Activated CD4-positive, alpha-beta T cell treated with anti-CD3 and anti-CD28 coated beads for 36 hours (primary cell): ENCODE measurements around the gene CBLB. TPM values are rescaled to one million over a fixed set of nuclear protein-coding genes. Genes with fewer than 3 reads are reported as not detected.

Experiments
- ATAC-seq: fragments of 200-7000 bp; cut with Tn5 transposase; one replicate; pipeline ENCODE4 v1.10.0; 2021; ENCODE audit warnings: mild to moderate bottlenecking, moderate library complexity
- CTCF ChIA-PET: fragments of 350-600 bp; sonication (Branson Sonifier 250); formaldehyde crosslinking; loops from one replicate; lab custom pipeline; 2021; ENCODE audit warnings: antibody characterized with exemption; lab: Charles Lee
- POLR2A ChIA-PET: fragments of 350-600 bp; sonication (Branson Sonifier 250); formaldehyde crosslinking; loops from one replicate; lab custom pipeline; 2021; ENCODE audit warnings: antibody characterized with exemption, inconsistent platforms; lab: Charles Lee
- DNase-seq: peaks from one replicate; pipeline ENCODE4 v3.0.0-alpha.2; 2020
- H3K27ac Mint-ChIP-seq: one replicate; pipeline ENCODE4 v1.8.0; 2021; ENCODE audit warnings: mixed read lengths
- H3K27me3 Mint-ChIP-seq: one replicate; pipeline ENCODE4 v1.8.0; 2021; ENCODE audit warnings: mixed read lengths
- H3K36me3 Mint-ChIP-seq: one replicate; pipeline ENCODE4 v1.8.0; 2021; ENCODE audit warnings: low read depth, mixed read lengths
- H3K4me1 Mint-ChIP-seq: one replicate; pipeline ENCODE4 v1.8.0; 2021; ENCODE audit warnings: mixed read lengths
- H3K4me3 Mint-ChIP-seq: one replicate; pipeline ENCODE4 v1.8.0; 2021; ENCODE audit warnings: mild to moderate bottlenecking, moderate library complexity, mixed read lengths
- H3K9me3 Mint-ChIP-seq: one replicate; pipeline ENCODE4 v1.8.0; 2021; ENCODE audit warnings: low read depth, mixed read lengths
- intact Hi-C, 2 experiments: fragments of 100-400 bp; cut with DNase I in 1 of 2; cut with micrococcal nuclease in 1 of 2; formaldehyde crosslinking; loops; one replicate each; pipeline versions ENCODE4 v1.14.2 to v1.15.1; 2022 to 2024; cut with DNase I, micrococcal nuclease
- total RNA-seq, 2 experiments: library from RNA; stranded (reverse); gene quantifications; one replicate each; pipeline ENCODE4 v1.2.3, GENCODE V29; 2021

CBLB gene
- total RNA-seq, 2 experiments from 2014 or later, result 112 to 163 TPM

GRCh38 chr3:105846809-105847208 is 22.0 kb downstream of the CBLB start:
- ChIA-PET CTCF (interaction anchor here (0.7 kb wide), 1 partner anchor 763 kb away, joined by 3 read pairs; no protein-coding TSS in a partner anchor), POLR2A (interaction anchor here (0.7 to 1.4 kb wide), 3 partner anchors 10 to 20 kb away, joined by 3 to 8 read pairs (median 4); no protein-coding TSS in a partner anchor)
- Mint-ChIP-seq H3K9me3 (peaks cover 5% of the 10 kb centered on the region), H3K4me1 (peaks cover 65% of the 10 kb centered on the region), H3K27ac (peak overlapping the region; percentile 58), H3K4me3 (no peak overlapping the region), H3K27me3 (no peaks in the 10 kb centered on the region), H3K36me3 (peaks cover 62% of the 10 kb centered on the region)
- DNase-seq (no peak), ATAC-seq (no peak)
- intact Hi-C loops, result no loop called here

GRCh38 chr3:105845488-105845887 is 23.3 kb downstream of the CBLB start:
- Mint-ChIP-seq H3K27me3 (no peaks in the 10 kb centered on the region), H3K27ac (peak overlapping the region; percentile 51), H3K4me3 (no peak overlapping the region), H3K9me3 (peaks cover 5% of the 10 kb centered on the region), H3K4me1 (peaks cover 55% of the 10 kb centered on the region), H3K36me3 (peaks cover 57% of the 10 kb centered on the region)
- CTCF ChIA-PET, result interaction anchor here (1.0 kb wide), 1 partner anchor 24 kb away, joined by 3 read pairs; no protein-coding TSS in a partner anchor
- no peak for DNase-seq
- intact Hi-C loops, result no loop called here
- no peak for ATAC-seq
- POLR2A ChIA-PET, result no interaction called here

DNA sequence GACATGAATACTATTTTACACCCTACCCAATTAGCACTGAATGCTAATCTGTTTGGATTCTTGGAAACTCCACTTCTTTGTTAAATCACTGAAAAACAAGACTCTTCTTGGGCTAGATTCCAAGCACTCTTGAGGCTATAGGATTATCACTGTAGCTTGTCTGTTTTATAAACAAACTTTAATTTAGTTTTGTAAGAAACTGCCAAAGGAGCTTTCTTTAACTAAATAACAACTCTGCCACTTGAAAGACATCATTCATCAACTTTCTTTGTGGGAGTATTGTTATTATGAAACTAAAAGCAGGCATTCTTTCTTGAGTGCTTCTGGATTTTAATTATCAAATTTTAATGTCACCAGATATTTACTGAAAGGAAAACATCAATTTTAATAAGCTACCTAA is 24.1 kb downstream of the CBLB start:
- ATAC-seq, result no peak
- ChIA-PET POLR2A (no interaction called here), CTCF (no interaction called here)
- H3K4me3 Mint-ChIP-seq, result no peak overlapping the region
- no peak for DNase-seq
- intact Hi-C loops, result no loop called here
- peaks cover 62% of the 10 kb centered on the region for H3K36me3 Mint-ChIP-seq
- peaks cover 60% of the 10 kb centered on the region for H3K4me1 Mint-ChIP-seq
- no peak overlapping the region for H3K27ac Mint-ChIP-seq
- H3K27me3 Mint-ChIP-seq, result no peaks in the 10 kb centered on the region
- peaks cover 5% of the 10 kb centered on the region for H3K9me3 Mint-ChIP-seq

GRCh38 chr3:105843994-105844393 is 24.8 kb downstream of the CBLB start:
- H3K4me3 Mint-ChIP-seq, result no peak overlapping the region
- no peak for DNase-seq
- no peak for ATAC-seq
- ChIA-PET CTCF (interaction anchor here (0.8 to 0.9 kb wide), 2 partner anchors 18 to 77 kb away, joined by 3 read pairs; no protein-coding TSS in a partner anchor), POLR2A (no interaction called here)
- peaks cover 61% of the 10 kb centered on the region for H3K36me3 Mint-ChIP-seq
- H3K4me1 Mint-ChIP-seq, result peaks cover 60% of the 10 kb centered on the region
- H3K27ac Mint-ChIP-seq, result no peak overlapping the region
- intact Hi-C loops, result no loop called here
- H3K9me3 Mint-ChIP-seq, result peaks cover 5% of the 10 kb centered on the region
- H3K27me3 Mint-ChIP-seq, result no peaks in the 10 kb centered on the region

- Mint-ChIP-seq H3K27ac (no peak overlapping the region), H3K36me3 (peaks cover 61% of the 10 kb centered on the region), H3K27me3 (no peaks in the 10 kb centered on the region), H3K4me1 (peaks cover 60% of the 10 kb centered on the region), H3K9me3 (peaks cover 5% of the 10 kb centered on the region), H3K4me3 (no peak overlapping the region)
- intact Hi-C loops, result no loop called here
- POLR2A ChIA-PET, result interaction anchor here (0.7 kb wide), 1 partner anchor 20 kb away, joined by 3 read pairs; no protein-coding TSS in a partner anchor
- ATAC-seq, result no peak
- CTCF ChIA-PET, result interaction anchor here (0.9 kb wide), 1 partner anchor 76 kb away, joined by 3 read pairs; no protein-coding TSS in a partner anchor
- DNase-seq, result no peak
Observed at GRCh38 chr3:105842943-105843342, 25.9 kb downstream of the CBLB start.

DNA sequence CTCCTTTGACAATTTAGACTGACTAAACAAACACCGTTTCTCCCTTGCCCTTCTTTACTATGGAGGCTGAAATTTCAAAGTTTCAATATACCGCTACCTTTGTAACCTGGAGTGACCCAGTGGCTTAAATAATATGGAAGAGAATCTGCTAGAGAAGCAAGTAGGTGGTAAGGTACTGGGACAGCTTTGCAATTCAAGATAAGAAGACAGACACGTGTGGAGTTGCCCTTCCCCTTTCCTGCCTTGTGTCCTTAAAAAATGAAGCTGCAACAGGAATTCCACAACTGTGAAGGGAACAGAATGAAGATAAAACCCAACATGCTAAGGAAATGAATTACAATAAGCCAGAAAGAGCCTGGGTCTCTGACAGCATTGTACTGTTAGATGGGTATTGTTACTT is 26.4 kb downstream of the CBLB start:
- intact Hi-C loops, result no loop called here
- CTCF ChIA-PET, result no interaction called here
- Mint-ChIP-seq H3K4me3 (no peak overlapping the region), H3K4me1 (peaks cover 59% of the 10 kb centered on the region), H3K27ac (no peak overlapping the region), H3K27me3 (no peaks in the 10 kb centered on the region), H3K36me3 (peaks cover 58% of the 10 kb centered on the region), H3K9me3 (peaks cover 5% of the 10 kb centered on the region)
- no peak for DNase-seq
- ATAC-seq, result no peak
- POLR2A ChIA-PET, result interaction anchor here (0.7 kb wide), 1 partner anchor 19 kb away, joined by 3 read pairs; no protein-coding TSS in a partner anchor

DNA sequence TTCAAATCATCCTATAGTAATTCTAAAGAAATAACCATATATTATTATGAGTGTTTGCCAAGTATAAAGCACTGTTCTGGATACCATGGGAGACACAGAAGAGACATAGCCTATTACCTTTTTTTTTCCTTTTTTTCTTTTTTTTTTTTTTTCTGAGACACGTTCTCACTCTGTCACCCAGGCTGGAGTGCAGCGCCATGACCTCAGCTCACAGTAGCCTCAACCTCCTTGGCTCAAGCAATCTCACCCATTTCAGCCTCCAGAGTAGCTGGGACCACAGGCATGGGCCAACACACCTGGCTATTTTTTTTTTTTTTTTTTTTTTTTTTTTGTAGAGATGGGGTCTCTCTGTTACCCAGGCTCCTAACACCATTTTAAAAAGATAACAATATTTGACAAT is 30.9 kb downstream of the CBLB start:
- Mint-ChIP-seq H3K27me3 (no peaks in the 10 kb centered on the region), H3K4me1 (peaks cover 71% of the 10 kb centered on the region), H3K27ac (no peak overlapping the region), H3K9me3 (peaks cover 5% of the 10 kb centered on the region), H3K36me3 (peaks cover 68% of the 10 kb centered on the region), H3K4me3 (no peak overlapping the region)
- DNase-seq (no peak), ATAC-seq (no peak)
- CTCF ChIA-PET, result interaction anchor here (0.5 to 1.8 kb wide), 8 partner anchors 11 to 1327 kb away, joined by 3 to 8 read pairs (median 4); no protein-coding TSS in a partner anchor
- POLR2A ChIA-PET, result interaction anchor here (1.2 to 2.3 kb wide), 4 partner anchors 10 to 30 kb away, joined by 6 to 9 read pairs (median 8); no protein-coding TSS in a partner anchor
- intact Hi-C loops, result loop anchor here in 1 of 2 experiments (1.0 to 10.0 kb wide), 3 partner anchors 10 to 767 kb away; no protein-coding TSS in a partner anchor

DNA sequence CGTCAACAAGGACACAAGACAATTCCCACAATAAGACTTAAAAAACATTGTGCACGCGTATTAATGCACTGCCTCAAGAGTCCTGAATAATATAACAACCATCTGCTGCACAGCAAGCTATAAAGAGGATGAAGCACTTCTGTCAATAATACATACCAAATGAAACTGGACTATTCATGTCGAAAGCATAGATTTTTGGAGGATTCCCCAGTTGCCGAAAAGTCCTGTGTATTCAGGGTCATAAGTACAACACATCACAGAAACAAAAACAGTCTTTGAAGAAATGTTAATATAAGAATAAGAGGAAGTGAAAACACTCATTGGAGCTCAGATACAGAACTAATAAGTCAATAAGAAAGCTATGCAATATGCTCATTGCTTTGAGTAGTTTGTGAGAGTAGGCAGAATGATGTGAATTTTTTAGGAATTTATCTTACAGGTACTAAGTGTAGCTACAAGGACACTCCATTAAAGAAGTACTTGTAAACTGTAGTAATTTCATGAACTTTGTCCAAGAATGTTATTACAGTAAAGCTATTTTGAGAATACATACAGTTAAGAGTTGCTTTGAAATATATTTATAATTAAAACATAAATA is 31.6 kb downstream of the CBLB start:
- ATAC-seq (peak; percentile 46), DNase-seq (no peak)
- H3K4me1 Mint-ChIP-seq, result peaks cover 74% of the 10 kb centered on the region
- ChIA-PET CTCF (interaction anchor here (0.5 to 1.8 kb wide), 10 partner anchors 10 to 506 kb away, joined by 3 to 8 read pairs (median 4); partner anchors contain the start of gene CBLB), POLR2A (interaction anchor here (0.6 to 2.3 kb wide), 6 partner anchors 10 to 31 kb away, joined by 3 to 9 read pairs (median 8); no protein-coding TSS in a partner anchor)
- H3K9me3 Mint-ChIP-seq, result peaks cover 2% of the 10 kb centered on the region
- no peaks in the 10 kb centered on the region for H3K27me3 Mint-ChIP-seq
- H3K36me3 Mint-ChIP-seq, result peaks cover 70% of the 10 kb centered on the region
- intact Hi-C loops, result loop anchor here in 1 of 2 experiments (1.0 to 10.0 kb wide), 3 partner anchors 11 to 768 kb away; no protein-coding TSS in a partner anchor
- peak overlapping the region; percentile 81 for H3K27ac Mint-ChIP-seq
- H3K4me3 Mint-ChIP-seq, result peak overlapping the region; percentile 15

DNA sequence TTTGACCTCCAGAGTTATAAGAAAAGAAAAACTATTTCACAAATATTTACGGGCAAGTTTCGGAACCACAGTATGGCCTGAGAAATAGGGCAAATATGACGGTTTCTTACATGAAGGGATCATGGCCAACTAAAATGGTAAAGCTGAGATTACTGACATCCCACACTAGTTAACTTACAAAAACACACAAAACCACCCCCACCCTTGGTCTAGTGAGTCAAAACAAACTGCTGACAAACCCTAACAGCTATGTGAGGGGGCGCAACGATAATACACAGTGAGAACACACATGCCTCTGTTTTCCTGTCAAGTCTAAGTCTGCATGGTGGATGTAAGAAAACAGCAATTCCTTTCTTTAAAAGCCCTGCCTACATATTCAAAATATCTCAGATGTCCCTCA is 32.3 kb downstream of the CBLB start:
- ChIA-PET POLR2A (interaction anchor here (0.8 to 2.3 kb wide), 6 partner anchors 9 to 33 kb away, joined by 4 to 9 read pairs (median 8); no protein-coding TSS in a partner anchor), CTCF (interaction anchor here (0.6 to 1.8 kb wide), 8 partner anchors 10 to 507 kb away, joined by 3 to 8 read pairs (median 4); partner anchors contain the start of gene CBLB)
- no peaks in the 10 kb centered on the region for H3K9me3 Mint-ChIP-seq
- intact Hi-C loops, result loop anchor here in 1 of 2 experiments (2.0 to 10.0 kb wide), 2 partner anchors 30 to 768 kb away; no protein-coding TSS in a partner anchor
- no peaks in the 10 kb centered on the region for H3K27me3 Mint-ChIP-seq
- peak; percentile 73 for DNase-seq
- peak overlapping the region; percentile 81 for H3K27ac Mint-ChIP-seq
- H3K36me3 Mint-ChIP-seq, result peaks cover 68% of the 10 kb centered on the region
- H3K4me1 Mint-ChIP-seq, result peaks cover 80% of the 10 kb centered on the region
- peak; percentile 68 for ATAC-seq
- H3K4me3 Mint-ChIP-seq, result peak overlapping the region; percentile 15

DNA sequence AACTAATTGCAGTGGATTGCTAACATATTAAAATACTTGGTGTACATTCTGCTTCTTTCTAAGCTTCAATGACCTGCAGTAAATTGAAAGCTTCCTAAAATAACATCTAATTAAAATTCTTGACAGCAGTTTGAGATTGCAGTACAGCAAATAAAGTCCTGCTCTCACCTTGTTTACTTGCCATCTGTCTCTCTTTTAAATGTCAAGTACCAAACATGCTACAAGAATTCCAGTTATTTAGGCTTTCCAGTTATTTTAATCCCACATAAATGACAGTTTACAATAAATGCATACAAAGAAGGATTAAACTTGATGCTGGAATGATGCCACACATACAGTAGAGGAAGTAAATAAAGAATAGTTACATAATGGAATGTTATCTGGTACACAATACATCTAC is 33.2 kb downstream of the CBLB start:
- DNase-seq (no peak), ATAC-seq (no peak)
- no peaks in the 10 kb centered on the region for H3K9me3 Mint-ChIP-seq
- H3K4me3 Mint-ChIP-seq, result no peak overlapping the region
- CTCF ChIA-PET, result interaction anchor here (1.2 to 2.1 kb wide), 3 partner anchors 33 to 150 kb away, joined by 3 to 8 read pairs (median 7); partner anchors contain the start of gene CBLB
- peaks cover 89% of the 10 kb centered on the region for H3K4me1 Mint-ChIP-seq
- POLR2A ChIA-PET, result interaction anchor here (2.3 kb wide), 1 partner anchor 32 kb away, joined by 9 read pairs; no protein-coding TSS in a partner anchor
- intact Hi-C loops, result loop anchor here in 1 of 2 experiments (2.0 to 10.0 kb wide), 2 partner anchors 31 to 769 kb away; no protein-coding TSS in a partner anchor
- no peaks in the 10 kb centered on the region for H3K27me3 Mint-ChIP-seq
- H3K36me3 Mint-ChIP-seq, result peaks cover 73% of the 10 kb centered on the region
- H3K27ac Mint-ChIP-seq, result peak overlapping the region; percentile 56

GRCh38 chr3:105834768-105835167 is 34.0 kb downstream of the CBLB start:
- no peaks in the 10 kb centered on the region for H3K9me3 Mint-ChIP-seq
- peak overlapping the region; percentile 32 for H3K27ac Mint-ChIP-seq
- no peak for DNase-seq
- intact Hi-C loops, result loop anchor here (5.0 to 10.0 kb wide), 3 partner anchors 147 to 770 kb away; no protein-coding TSS in a partner anchor
- no peak overlapping the region for H3K4me3 Mint-ChIP-seq
- ChIA-PET CTCF (interaction anchor here (1.2 to 2.1 kb wide), 3 partner anchors 32 to 149 kb away, joined by 3 to 7 read pairs (median 3); no protein-coding TSS in a partner anchor), POLR2A (interaction anchor here (0.7 to 1.3 kb wide), 2 partner anchors 30 to 33 kb away, joined by 3 to 4 read pairs; no protein-coding TSS in a partner anchor)
- ATAC-seq, result no peak
- H3K27me3 Mint-ChIP-seq, result no peaks in the 10 kb centered on the region
- peaks cover 88% of the 10 kb centered on the region for H3K4me1 Mint-ChIP-seq
- peaks cover 70% of the 10 kb centered on the region for H3K36me3 Mint-ChIP-seq
